Gastroesophageal sphincter (tissue), 2 donors: ENCODE data around the gene ALPG.

ENCODE experiments used
- EP300 ChIP-seq: sonication (generic); formaldehyde crosslinking; IDR thresholded peaks from one replicate; pipeline ENCODE4 v1.6.1; 2017; ENCODE audit warnings: antibody characterized with exemption, mild to moderate bottlenecking
- POLR2A ChIP-seq, 2 donors: fragments of 450-650 bp; IDR thresholded peaks; one replicate each; pipeline ENCODE4 v1.6.1; 2017; ENCODE audit warnings: antibody characterized with exemption in 2 of 2, mild to moderate bottlenecking in 2 of 2, moderate library complexity in 1 of 2
- POLR2AphosphoS5 ChIP-seq: sonication (generic); formaldehyde crosslinking; IDR thresholded peaks from one replicate; pipeline ENCODE4 v1.6.1; 2017; ENCODE audit warnings: antibody characterized with exemption

DNA sequence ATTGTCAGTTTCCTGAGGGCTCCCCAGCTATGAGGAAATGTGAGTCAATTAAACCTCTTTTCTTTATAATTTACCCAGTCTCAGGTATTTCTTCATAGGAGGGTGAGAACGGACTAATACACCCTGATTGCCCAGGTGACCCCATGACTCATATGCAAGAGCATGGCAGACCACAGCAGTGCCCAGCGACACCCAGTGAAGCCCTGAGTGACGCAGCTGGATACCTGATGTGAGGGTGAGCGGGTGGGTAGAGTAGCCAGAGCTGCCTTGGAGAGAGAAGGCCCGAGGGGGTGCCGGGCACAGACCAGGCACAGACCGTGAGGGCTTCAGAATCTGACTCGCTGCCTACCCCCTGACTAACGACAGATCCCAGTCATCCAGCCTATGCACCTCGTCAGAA lies 15.4 kb downstream of the ALPG start:
- TF ChIP-seq POLR2A (IDR thresholded peaks at IDR 0.05) (no peak), EP300 (no peak), POLR2AphosphoS5 (no peak)
